Erythroblast (primary cell): ENCODE measurements around the gene PGBD1.

Source experiments
- GATA1 ChIP-seq: IDR thresholded peaks from 2 replicates; pipeline ENCODE4 v1.6.1; 2011; ENCODE audit warnings: low read depth, mild to moderate bottlenecking, control low read depth, low read length, moderate library complexity
- POLR2A ChIP-seq: IDR thresholded peaks from 2 replicates; pipeline ENCODE4 v1.6.1; 2011; ENCODE audit warnings: mild to moderate bottlenecking, low read length

GRCh38 chr6:28248916-28249315 is 32.5 kb upstream of the PGBD1 start:
- no peak for TF ChIP-seq GATA1
- TF ChIP-seq POLR2A = no peak
